Cortex of kidney (tissue), 1 donor: ENCODE measurements around the gene TNFSF10.
"Not testable (repeated sequence)": the region's sequence is repeated elsewhere in the genome, so short reads cannot be mapped to it uniquely, and the experiment has no call there.

ENCODE experiments used
- DNase-seq: peaks from one replicate; lab custom pipeline; 2025; lab: John Stamatoyannopoulos, UW

TNFSF10 gene

GRCh38 chr3:172516318-172517214, 6.7 kb downstream of the TNFSF10 start:
- DNase-seq = no peak

DNA sequence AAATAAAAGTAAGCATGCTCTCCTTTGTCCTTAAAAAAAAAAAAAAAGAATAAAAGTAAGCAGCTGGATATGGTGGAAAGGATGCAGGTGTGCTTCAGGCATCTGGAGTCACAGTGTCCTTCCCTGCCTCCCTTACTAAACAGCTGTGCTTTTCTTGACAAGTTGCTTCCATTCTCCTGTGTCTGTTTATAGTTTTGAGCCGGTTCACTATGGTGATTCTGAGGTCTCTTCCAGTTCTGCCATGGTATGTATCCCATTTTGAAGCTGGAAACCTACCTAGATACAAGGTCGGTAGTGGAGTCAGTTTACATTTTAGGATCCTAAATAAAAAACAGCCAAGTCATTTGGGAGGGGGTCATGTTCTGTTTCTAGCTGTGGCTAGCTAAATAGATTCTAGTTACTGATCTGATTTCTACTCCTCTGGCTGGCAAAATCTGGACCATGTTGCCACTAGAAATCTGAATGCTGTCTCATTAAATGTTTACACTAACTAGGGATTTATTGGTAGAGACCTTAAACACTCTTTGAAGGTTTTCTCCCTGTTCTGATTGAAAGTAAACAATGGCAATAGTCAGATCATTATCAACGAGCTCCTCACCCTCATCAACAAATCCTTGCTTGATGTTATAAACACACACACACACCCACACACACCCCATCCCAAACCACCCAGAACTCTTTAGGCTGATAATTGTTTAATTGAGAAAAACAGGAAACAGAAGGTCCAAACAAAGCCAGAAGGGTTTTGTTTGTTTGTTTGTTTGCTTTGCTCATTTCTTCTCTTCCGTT, 7.9 kb downstream of the TNFSF10 start:
- no peak for DNase-seq

DNA sequence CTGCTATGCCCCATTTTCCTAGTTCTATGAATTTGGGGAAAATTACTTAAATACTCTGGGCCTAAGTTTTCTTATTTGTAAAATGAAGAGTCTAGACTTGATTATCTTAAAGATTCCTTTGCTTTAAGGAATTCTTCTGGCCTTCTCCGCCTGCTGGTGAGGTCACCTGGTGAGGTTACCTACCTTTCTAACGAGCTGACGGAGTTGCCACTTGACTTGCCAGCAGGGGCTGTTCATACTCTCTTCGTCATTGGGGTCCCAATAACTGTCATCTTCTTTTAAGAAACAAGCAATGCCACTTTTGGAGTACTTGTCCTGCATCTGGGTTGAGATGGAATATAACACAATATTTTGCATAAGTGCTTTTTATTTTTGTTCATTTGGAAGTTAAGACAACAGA, 8.6 kb downstream of the TNFSF10 start:
- DNase-seq = no peak

GRCh38 chr3:172513488-172513887, 9.7 kb downstream of the TNFSF10 start:
- DNase-seq = no peak

GRCh38 chr3:172511783-172512762, 11.2 kb downstream of the TNFSF10 start:
- no peak for DNase-seq

DNA sequence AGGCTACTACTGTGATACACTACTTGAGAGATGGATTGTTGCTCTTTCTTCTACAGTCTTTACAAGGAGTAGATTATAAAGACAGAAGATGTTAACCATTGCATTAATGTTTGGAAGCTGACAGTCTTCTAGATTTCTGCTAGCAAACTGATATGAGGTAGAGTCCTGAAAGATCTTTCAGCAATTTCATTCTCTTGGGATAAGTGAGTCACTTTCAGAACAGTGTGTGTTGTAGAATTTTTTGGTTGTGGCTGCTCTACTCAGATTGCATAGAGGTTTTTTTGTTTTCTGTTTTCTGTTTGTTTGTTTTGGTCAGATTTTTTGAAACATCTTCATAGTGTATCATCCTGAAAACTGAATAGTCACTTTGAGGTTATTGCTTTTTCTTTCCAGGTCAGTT, 17.1 kb downstream of the TNFSF10 start:
- no peak for DNase-seq

DNA sequence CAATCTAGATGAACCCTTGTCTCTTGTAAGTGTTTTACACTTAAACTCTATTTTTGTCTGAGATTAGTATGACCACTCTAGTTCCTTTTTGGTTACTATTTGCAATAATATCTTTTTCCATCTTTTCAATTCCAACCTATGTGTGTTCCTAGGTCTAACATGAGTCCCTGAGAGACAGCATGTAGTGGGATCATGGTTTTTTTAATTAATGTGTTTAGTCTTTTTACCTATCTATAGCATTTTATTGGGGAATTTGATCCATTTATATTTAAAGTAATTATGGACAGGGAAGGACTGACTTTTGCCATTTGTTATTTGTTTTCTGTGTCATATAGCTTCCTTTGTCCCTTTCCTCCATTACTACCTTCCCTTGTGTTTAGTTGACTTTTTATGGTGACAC, 21.7 kb downstream of the TNFSF10 start:
- DNase-seq = no peak

DNA sequence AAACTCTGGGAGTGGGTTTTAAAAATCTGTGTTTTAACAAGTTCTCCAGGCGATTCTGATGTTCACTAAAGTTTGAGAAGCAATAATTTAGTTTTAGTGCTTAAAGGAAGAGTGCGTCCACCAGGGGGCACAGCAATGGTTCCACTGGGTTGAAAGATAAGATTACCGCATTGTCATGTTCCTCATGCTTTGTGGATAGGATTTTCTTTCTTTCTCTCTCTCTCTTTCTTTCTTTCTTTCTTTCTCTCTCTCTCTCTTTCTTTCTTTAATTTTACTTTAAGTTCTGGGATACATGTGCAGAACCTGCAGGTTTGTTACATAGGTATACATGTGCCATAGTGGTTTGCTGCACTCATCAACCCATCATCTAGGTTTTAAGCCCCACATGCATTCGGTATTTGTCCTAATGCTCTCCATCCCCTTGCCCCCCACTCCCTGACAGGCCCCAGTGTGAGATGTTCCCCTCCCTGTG, 33.0 kb downstream of the TNFSF10 start:
- DNase-seq = not testable (repeated sequence)

DNA sequence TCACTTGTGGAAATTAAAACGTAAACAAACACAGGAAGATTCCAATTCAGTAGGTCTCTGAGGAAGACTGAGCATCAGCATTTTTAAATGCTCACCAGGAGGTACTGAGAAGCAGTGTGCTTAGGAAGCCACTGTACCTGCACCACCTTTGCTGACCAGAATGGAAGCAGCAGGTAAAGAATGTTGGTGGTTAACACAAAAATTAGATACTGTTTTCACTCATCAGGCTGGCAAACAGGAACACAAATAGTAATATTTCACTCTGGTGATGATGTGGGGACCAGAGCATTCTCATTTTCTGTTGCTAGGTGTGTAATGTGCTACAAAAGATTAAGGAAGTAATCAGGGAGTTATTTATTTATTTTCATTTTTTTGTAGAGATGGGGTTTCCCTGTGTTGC, 45.1 kb downstream of the TNFSF10 start:
- DNase-seq = no peak

DNA sequence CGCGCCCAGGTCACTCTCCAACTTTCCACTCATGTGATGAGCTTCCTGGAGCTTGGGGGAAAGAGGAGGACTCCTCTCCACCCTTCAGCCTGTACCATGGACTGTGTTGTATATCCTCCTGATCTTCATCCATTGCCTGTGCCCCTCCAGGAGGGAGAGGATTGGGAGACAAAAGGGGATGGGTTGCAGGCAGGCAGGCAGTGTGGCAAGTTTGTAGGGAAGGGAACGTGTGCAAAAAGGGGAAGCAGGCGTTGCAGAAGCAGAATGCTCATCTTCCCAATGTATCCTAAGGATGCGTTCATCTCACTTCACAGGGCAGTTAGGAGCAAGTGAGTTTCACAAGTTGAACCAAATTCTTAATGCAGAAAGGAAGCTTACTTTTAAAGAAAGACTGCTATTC, 46.9 kb downstream of the TNFSF10 start:
- no peak for DNase-seq

- no peak for DNase-seq
Observed at GRCh38 chr3:172475703-172476102, 47.5 kb downstream of the TNFSF10 start.

- DNase-seq = no peak
Observed at GRCh38 chr3:172471903-172472302, 51.3 kb downstream of the TNFSF10 start.

GRCh38 chr3:172470588-172470987, 52.6 kb downstream of the TNFSF10 start:
- no peak for DNase-seq

DNA sequence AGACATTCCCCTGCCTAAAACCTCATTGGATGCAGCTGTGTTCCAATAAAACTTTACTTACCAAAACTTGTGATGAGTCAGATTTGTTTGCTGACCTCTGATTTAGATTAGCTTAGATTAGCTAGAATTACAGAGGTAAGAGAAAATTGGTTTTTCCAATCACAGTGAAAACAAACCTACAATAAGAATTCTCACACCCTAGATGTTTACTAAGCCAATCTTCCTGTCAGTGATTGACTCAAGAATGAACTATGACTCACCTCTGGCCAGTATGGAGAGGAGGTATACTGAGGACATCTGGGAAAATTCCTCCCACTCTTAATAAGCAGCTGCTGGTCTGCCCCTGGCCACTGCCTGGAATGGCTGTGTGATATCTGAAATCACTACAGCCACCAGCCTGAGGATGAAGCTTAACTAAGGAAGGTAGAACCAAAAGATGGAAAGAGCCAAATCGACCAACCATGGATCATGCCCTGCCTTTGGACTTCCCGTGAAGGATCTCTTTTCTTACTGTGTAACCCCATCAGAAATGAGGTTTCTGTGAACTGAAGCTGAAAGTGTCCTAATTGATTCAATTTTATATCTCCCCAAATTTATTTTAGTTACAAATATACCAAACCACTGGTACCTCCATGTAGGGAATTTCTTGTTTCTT, 55.9 kb downstream of the TNFSF10 start:
- DNase-seq = no peak

DNA sequence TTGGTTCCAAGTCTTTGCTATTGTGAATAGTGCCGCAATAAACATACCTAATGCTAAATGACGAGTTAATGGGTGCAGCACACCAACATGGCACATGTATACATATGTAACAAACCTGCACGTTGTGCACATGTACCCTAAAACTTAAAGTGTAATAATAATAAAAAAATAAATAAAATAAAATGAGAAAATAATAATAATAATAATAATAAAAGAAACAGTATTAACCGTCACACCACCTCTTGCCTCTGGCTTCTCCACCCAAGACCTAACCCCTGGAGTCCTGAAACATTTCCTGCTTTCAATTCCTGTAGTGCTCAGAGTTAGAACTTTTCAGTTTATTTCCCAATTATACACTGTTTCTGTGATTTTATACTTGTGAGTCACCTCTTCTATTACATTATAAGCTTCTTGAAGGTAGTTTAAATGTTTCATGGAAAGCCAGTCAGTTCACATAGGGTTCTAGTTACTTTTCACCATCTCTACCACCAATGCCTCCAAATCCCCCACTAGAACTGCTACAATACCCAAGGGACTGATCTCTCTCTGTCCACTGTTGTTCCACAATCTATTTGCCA, 56.6 kb downstream of the TNFSF10 start:
- DNase-seq = no peak

GRCh38 chr3:172465281-172465680, 57.9 kb downstream of the TNFSF10 start:
- no peak for DNase-seq

- DNase-seq = no peak
Observed at GRCh38 chr3:172464306-172464705, 58.9 kb downstream of the TNFSF10 start.

GRCh38 chr3:172461530-172462138, 61.6 kb downstream of the TNFSF10 start:
- no peak for DNase-seq

DNA sequence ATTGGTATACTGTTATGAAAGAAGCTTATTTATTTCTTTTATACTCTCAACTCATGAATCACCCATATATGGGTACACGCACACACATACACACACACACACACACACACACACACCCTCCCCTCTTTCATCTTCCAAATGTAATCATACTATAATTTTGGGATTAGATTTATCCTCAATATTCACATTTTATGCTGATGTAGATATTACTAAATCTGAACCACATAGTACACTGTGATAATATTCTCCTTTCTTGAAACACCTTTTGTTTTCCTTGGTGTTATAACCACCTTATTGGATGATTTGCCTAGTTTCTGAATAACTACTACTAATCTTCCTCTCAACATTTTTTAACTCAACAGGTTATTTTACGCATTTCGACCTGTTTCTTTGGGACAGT, 66.8 kb downstream of the TNFSF10 start:
- DNase-seq = no peak
